Endothelial cell of hepatic sinusoid (primary cell): Measurements from ENCODE around the gene IL17RC.

Experiments
- in situ Hi-C: cut with HindIII; loops from 2 replicates; pipeline ENCODE4 v1.10.0; 2017; ENCODE audit warnings: low sequenced_read_pairs

Gene IL17RC

GRCh38 chr3:9942164-9942563, 25.3 kb downstream of the IL17RC start:
- in situ Hi-C loops: no loop called here

- in situ Hi-C loops: no loop called here
Measured at GRCh38 chr3:9942934-9943690, 26.2 kb downstream of the IL17RC start.

DNA sequence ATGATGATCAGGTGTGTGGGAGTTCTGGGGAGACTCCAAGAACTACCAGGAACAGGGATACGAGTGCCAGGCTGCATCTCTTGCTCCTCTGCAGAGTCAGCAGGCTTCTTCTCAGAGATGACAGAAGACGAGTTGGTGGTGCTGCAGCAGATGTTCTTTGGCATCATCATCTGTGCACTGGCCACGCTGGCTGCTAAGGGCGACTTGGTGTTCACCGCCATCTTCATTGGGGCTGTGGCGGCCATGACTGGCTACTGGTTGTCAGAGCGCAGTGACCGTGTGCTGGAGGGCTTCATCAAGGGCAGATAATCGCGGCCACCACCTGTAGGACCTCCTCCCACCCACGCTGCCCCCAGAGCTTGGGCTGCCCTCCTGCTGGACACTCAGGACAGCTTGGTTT, 27.4 kb downstream of the IL17RC start:
- in situ Hi-C loops: no loop called here

GRCh38 chr3:9945358-9945757, 28.5 kb downstream of the IL17RC start:
- in situ Hi-C loops: no loop called here

- in situ Hi-C loops: no loop called here
Measured at GRCh38 chr3:9946112-9947024, 29.5 kb downstream of the IL17RC start.

DNA sequence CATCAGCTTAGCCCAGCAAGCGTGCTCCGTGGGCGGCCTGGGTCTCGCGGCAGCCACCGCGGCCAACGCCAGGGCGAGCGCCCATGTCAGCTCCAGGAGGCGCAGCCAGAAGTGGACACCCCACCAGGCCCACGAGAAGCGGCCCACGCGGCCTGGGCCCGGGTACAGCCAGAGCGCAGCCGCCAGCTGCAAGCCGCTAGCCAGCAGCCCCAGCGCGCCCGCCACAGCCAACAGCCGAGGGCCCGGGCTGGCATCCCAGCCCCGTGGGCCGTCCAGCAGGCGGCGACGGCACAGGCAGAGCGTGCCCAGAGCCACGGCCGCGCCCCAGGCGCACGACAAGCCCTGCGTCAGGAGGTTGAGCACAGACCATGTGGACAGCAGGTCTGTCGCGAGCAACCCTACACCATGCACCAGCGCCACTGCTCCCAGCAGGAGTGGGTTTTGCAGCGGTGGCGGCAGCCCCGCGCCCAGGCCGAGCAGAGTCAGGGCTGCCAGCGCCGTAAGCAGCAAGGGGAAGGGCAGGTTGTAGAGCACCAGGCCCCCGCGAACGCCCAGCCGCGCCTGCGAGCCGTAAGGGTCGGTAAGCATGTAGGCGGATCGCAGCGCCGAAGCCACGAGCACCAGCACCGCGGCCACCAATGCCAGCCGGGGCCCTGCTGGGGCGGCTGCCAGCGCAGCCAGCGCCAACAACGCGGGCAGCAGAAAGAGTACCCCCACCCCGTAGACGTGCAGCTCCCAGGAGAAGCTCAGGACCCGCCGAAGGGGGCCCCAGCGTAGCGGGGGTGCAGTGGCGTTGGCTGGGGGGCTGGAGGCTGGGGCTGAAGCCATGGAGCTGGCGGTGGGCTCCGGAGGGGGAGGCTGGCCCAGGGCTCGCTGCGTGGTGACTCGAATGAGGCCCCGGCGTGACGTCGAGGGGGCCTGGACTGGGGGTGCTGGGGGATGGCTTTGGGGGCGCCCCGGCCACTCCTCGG, 30.4 kb downstream of the IL17RC start:
- in situ Hi-C loops: no loop called here

GRCh38 chr3:9948586-9948985, 31.7 kb downstream of the IL17RC start:
- in situ Hi-C loops: no loop called here

DNA sequence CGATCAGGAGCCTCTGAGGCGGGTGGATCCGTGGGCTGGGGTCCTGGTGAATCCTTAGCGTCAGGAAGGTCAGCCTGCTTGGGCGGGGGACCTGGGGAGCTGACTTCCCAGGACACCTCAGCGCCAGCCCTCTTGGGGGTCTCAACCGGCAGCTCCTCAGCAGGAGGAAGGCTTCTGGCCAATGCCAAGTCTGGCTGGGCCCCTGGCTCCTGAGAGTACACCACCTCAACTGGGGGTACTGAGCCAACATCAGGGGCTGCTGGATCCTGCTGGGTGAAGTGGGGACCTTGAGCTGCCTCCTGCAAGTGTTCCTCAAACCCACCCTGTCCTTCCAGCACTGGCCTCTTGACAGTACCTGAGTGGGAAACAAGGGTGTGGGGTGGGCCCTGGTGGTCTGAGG, 32.2 kb downstream of the IL17RC start:
- in situ Hi-C loops: no loop called here

DNA sequence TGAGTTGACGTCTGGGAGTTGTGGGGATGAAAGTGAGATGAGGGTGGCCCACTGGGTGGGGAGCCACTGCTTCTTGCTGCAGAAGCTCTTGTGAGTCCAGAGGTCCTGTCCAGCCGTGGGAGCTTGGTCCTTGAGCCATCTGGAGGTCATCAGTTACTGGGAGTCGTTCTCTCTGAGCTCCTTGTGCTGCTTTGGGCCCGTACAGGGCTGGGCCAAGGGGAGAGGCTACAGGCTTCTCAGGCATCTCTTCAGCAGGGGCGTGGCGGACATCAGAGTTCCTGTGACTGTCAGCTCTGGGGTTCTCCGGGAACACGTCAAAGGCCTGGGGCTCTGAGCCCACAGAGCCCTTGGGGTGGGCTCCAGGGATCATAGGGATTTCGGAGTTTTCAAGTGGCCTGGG, 32.7 kb downstream of the IL17RC start:
- in situ Hi-C loops: no loop called here

DNA sequence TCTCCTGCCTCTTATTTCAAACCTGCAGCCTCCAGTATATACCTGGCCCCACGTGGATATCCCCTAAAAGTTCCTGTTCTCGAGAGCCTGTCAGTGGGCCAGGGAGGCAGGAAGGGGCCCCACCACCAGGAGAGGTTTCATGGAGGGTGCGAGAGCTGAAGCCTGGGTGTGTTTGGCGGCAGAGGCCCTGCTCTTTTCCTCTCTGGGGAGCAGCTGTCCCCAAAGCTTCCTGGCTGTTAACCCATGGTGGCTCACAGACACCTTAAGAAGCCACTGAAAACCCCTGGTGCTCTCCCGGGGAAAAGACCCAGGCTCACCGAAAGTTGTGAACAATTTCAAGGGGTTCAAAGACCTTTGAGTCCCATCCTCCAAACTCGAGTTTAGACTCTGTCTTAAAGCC, 34.2 kb downstream of the IL17RC start:
- in situ Hi-C loops: no loop called here

DNA sequence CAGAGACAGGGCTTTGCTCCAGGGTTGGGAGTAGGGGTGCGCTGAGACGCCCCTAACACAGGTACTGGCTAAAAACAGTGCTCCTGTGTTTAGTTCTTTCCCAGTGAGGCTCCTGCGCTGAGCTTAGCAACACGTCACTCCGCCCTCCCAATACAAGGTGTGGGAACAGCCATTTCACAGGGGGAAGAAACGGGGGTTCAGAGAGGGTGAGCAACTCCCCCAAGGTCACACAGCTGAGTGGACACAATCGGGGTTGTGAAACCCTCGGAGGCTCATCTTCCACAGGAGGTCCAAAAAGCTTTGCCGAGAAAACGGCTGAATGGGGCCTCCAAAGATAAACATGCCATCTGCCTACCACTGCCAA, 34.7 kb downstream of the IL17RC start:
- in situ Hi-C loops: no loop called here

DNA sequence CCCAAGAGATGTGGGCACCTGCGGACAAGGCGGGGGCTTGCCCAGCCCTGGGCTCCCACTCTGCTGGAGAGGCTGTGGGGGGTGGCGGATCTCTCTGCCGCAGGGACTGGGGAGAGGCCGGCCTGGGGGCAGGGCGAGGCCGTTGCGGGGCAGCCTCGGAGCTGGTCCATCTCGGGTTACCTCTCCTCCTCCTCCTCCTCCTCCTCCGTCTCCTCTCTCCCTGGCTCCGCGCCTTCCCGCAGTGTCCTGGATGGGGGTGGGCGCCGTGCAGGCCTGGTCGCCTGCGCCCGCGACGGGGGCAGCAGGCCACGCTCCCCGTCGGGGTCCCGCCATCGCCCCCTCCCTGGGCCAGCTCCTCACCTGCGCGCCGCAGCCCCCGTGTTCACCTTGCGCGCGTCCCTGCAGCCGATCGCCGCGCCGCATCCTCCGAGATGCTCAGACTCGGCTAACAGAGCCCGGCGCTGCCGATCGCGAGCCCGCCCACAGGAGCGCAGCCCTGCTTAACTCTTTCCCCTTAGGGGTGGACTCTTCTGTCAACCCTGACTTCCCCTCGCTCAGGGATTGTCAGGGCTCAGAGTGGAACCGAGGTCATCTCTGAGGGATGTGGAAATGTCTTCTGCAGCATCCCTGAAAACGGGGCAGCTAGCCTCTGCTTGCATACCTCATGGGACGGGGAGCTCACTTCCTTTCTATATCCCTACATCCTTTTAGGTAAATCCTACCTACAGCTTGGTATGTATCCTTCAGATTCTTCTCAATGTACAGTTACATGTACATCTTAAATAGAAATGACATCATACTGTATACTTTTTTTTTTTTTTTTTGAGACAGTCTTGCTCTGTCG, 35.3 kb downstream of the IL17RC start, which contains the start of gene PRRT3:
Gene PRRT3 (minus strand): TSS at position 447 of the 844 bp plus-strand sequence. CDS start 2,293 bp downstream, outside the sequence.
- in situ Hi-C loops: no loop called here

GRCh38 chr3:9955067-9955502, 38.2 kb downstream of the IL17RC start:
- in situ Hi-C loops: no loop called here

GRCh38 chr3:9955611-9956352, 38.9 kb downstream of the IL17RC start:
- in situ Hi-C loops: no loop called here

DNA sequence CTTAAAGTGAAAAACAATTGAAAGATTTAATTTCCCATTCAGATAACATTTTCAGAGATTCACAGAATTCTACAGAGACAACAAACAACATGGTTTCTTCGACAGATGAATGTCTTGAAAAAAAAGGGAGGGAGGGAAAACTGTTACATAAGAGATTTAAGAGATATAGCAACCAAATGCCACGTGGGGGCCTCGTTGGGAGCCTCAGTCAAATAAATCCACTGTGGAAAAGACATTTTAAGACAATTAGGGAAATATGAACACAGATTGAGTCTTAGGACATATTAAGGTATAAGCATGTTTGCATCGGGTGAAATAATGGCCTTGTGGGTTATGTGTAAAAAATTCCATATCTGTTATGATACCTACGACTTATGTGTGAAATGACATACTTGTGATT, 40.3 kb downstream of the IL17RC start:
- in situ Hi-C loops: no loop called here

DNA sequence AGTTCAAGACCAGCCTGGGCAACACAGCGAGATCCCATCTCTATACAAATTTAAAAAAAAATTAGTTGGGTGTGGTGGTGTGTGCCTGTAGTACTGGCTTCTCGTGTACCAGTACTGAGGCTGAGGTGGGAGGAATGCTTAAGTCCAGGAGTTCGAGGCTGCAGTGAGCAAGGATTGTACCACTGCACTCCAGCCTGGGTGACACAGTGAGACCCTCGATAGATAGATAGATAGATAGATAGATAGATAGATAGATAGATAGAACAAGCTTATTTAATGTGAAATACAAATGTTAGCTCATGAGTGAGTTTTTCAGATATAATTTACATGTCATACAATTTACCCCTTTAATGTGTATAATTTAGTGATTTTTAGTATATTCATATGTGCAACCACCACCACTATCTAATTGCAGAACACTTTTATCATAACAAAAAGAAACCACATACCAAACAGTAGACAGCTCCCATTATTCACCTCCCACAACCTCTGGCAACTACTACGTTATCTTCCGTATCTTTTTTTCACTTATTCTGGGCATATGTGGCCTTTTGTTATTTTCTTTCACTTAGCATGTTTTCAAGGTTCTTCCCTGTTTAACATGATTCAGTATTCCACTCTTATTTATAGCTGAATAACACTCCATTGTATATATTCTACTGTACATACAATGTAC, 48.4 kb downstream of the IL17RC start:
- in situ Hi-C loops: loop anchor here (5.0 kb wide), 1 partner anchor 67 kb away; no protein-coding TSS in a partner anchor

DNA sequence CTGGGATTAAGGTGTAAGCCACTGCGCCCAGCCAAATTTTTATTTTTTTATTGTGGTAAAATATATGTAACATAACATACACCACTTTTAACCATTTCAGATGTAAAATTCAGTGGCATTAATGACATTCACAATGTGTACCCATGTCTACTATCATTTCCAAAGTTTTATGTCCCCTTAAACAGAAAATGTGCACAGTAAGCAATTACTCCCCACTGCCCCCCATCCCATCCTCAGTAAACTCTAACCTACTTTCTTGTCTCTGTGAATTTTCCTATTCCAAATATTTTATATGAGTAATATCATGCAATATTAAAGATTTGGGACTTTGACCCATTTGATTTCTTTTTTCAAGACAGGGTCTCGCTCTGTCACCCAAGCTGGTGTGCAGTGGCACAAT, 49.9 kb downstream of the IL17RC start:
- in situ Hi-C loops: loop anchor here (5.0 kb wide), 1 partner anchor 65 kb away; no protein-coding TSS in a partner anchor

GRCh38 chr3:9969632-9970019, 52.7 kb downstream of the IL17RC start:
- in situ Hi-C loops: loop anchor here (5.0 kb wide), 2 partner anchors 63 to 293 kb away; no protein-coding TSS in a partner anchor
